NK-92 (cell line): Measurements from ENCODE around the gene GADD45G.

ENCODE experiments used
- DNase-seq: peaks from one replicate; lab custom pipeline; 2025; ENCODE audit not compliant: unreplicated experiment; lab: John Stamatoyannopoulos, UW

GADD45G gene, protein sequence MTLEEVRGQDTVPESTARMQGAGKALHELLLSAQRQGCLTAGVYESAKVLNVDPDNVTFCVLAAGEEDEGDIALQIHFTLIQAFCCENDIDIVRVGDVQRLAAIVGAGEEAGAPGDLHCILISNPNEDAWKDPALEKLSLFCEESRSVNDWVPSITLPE

DNA sequence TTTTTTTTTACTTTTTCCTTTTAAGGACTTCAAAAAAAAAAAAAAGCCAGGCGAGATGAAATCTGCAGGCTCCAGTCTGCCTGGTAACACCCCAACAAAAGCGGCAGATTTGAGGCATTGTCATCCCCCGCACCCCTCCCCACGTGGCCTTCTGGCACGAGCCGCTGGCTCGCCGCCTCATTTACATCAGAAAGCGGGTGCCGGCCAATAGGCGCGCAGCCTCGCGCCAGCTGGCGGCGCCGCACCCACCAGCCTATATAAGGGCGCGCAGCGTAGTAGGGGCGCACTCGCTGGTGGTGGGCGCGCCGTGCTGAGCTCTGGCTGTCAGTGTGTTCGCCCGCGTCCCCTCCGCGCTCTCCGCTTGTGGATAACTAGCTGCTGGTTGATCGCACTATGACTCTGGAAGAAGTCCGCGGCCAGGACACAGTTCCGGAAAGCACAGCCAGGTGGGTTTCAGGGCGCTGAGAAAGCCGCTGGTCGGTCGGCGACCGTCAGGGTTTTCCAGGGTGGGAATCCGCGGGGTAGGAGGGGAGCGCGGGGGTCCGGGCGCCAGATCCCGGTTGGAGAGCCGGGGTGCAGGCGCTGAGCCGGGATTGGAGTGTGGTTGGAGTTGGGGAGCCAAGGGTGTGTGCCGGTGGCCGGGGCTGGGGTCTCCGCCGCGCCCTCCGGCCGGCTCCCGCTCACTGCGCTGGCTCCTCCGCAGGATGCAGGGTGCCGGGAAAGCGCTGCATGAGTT, at the start of gene GADD45G:
GADD45G (plus strand) TSS at position 284 of the 736 bp plus-strand sequence; CDS start at position 394, 110 bp downstream.
- DNase-seq, result no peak

DNA sequence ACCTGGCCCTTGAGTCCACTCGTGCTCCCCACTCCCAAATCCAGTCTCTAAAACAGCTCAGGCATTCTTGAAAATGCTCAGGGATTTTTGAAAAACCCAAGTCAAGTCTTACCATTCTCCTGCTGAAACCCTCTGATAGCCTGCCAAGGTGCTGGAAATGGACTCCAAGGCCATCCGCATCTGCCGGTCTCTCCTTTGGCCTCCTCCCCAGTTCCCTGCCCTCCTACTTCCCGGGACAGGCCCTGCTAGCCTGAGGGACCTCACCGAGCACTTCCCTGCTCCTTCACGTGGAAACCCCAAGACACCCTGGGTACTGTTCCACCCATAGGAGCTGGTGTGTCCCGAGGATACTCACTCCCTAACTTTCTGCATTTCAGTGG, 49.8 kb upstream of the GADD45G start:
- no peak for DNase-seq

DNA sequence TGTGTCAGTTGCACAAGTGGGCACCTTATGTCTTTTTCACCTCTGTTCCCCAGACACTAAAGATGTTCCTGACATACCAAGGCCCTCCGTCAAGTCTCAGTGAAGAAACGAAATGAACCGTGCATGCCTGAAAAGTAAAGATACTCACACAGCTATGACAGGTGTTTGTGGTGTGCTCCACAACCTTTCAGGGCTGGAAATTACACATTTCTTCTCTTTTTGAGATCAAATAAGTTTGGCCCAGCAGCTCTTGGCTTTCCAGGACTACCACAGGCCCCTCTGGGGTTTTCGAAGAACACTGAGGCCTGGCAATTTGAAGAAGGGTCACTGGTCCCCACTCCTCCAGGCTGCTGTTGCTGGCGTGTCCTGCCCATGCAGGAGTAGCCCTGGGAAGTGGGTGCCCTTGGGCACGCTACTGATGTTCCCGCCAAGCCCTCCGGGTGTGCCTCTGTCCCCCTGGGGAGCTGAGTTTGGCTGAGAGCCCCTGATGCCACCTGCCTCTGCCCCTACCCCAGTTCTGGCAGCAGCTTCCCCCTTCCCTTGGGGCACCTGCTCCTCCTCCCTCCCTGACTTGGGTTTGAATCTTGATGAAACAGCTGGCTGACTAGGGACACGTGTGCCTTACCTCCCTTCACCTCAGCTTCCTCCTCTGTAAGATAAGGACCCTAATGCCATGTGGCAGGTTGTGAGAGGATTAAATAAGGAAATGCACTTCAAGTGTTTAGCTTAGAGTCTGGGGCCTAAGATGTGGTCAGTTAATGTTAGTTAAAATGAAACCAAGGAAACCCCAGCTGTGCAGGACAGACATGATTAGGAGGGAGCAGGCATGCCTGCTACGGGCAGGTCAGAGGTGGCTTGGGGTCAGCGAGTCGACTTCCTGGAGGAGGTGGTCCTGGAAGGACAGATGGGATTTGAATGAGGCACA, 49.1 kb upstream of the GADD45G start:
- DNase-seq, result no peak

DNA sequence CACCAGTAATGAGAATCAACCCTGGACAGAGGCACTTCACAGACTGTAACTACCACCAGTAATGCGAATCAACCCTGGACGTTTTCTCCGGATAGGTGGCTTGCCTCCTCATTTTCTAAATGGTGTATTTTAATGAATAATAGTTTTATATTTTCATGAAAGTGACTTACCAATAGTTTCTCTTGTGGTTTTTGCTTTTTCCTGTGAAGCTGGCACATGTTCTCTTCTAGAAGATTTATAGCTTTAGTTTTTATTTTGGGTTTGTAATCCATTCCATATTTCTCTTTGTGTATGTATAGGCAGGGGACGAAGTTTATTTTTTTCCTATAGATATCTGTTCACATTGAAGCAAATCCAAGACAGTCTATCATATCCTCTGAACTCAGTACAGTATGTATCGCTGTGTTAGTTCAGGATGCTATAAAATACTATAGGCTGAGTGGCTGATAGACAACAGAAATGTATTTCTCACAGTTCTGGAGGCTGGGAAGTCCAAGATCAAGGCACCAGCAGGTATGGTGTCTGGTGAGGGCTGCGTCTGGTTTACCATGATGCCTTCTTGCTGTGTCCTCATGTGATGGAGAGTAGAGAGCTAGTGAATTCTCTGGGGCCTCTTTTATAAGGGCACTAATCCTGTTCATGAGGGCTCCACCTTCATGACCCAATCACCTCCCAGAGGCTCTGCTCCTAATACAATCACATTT, 46.5 kb upstream of the GADD45G start:
- no peak for DNase-seq

DNA sequence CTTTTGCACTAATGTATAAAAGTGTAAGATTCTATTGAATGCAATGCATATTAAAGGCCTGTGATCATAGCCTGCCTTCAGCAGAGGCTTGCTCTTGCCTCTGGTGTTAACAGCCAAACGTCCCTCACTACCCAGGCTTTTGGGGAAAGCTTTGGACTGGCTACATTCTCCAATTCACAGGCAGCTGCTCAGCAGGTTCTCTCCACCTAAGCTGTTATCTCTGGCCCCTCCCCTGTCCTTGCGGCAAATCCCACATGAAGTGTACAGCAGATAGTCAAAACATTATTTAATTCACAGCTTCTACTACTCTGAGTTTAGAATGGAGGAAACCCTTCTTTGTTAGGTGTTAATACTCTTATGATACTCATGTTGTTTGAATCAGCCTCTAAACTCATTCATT, 45.9 kb upstream of the GADD45G start:
- no peak for DNase-seq

DNA sequence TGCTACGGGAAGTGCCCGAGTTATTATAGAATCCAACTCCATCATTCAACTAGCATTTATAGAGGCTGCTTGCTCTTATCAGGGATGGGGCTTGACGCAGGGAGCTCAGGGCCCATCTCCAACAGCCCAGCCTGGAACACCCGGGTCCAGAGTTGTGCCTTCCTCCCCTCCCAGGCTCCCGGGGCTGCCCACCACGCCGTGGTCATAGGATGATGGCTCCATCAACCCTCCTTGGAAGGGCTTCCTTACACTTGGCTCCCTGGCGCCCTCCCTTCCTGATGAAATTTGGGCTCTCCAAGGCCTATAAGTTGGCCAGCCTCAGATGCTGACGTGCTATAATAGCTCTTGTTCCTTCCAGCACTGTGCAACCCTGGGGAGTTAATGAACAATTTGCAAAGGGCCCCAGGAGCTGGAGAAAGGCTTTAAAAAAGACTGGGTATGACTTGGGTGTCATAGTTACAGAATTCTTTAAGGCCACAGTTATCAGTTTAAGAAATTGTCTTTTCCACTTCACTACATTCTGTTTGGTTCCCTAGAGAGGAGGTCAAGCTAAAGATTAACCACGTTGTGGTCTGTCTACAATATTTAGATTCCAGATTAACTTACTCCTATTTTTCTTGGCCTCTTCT, 42.5 kb upstream of the GADD45G start:
- DNase-seq, result no peak

DNA sequence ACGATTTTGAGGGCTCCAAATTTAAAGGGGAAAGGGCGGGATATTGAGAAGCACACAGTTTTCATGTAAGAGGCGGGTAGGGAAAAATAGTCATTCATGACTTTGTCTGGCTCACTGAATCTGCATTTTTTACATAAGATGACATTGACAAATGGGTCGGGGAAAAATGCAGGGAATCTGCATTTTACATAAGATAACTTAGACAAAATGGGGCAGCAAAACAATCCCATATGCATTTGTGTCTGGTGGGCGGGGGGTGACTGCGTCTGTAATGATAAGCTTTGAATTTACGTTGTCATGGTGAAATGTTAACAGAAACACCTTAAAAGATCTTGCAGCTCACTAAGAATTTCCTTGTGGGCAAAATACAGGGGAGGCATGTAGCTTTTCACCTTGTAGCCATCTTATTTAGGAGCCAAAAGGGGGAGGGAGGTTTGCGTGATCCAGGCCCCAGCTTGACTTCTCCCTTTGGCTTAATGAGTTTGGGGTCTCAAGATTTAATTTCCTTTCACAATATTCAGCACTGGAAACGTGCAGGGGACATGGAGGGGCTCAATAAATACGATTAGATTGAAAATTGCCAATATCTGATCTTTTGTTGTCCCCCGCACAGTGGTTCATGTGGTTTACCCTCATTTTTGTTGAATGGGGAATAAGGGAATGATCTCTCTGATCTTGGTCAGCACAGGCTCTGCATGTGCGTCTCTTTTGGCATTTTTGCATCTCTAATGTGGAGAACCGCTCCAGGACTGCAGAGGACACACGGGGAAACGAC, 41.1 kb upstream of the GADD45G start:
- no peak for DNase-seq

DNA sequence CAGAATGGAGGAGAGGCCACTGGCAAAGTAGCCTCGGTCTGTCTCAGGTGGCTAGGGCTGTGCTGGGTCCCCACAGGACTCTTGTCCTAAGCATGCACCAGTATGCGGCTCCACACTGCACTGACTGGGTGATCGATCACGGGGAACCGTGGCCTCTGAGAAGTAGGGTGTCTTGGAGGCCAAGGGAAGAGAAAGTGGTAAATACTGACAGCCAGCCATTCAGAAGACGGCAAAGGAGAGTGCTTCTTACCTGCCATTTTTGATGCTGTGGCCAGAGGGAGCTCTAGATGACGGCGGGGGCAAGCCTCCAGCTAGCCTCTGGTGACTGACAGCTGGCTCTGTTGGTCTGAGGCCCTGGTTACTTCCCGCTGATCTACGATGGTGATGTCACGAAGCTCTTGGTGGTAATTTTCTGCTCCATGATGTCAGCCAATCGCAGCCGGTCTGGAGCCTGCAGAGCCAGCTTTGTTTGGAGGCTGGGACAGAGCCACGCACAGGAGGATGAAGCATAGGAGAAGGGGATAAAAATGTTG, 40.4 kb upstream of the GADD45G start:
- no peak for DNase-seq

DNA sequence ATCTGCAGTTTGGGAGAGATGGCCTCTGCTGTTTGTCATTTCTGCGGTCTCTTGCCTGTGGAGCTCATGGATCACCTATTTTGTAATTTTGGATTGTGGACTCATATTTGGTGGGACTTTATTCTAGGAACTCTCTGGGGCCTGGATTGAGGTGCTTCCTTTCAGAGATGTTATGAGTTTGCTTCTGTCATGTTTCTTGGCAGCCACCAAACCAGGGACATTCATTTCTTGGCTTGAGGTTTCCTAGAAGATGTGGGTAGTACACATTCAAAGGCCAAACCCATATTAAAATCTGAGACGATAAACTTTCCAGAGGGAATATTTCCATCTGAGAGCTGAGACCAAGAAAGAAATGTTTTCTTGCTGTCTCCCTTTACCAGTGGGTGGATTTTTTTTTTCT, 37.2 kb upstream of the GADD45G start:
- DNase-seq, result no peak

DNA sequence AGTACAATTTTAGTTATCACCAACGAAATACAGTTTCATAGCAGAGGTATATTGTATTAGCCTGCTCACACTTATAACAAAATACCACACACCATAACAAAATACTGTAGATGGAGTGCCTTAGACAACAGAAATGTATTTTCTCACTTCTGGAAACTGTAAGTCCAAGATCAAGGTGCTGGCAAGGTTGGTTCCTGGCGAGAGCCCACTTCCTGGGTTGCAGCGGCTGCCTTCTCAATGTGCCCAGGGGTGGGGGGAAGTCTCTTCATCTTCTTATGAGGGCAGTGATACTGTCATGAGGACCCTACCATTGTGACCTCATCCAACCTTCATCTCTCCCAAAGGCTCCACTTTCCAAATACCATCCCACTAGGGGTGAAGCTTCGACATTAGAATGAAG, 30.5 kb upstream of the GADD45G start:
- DNase-seq, result no peak

DNA sequence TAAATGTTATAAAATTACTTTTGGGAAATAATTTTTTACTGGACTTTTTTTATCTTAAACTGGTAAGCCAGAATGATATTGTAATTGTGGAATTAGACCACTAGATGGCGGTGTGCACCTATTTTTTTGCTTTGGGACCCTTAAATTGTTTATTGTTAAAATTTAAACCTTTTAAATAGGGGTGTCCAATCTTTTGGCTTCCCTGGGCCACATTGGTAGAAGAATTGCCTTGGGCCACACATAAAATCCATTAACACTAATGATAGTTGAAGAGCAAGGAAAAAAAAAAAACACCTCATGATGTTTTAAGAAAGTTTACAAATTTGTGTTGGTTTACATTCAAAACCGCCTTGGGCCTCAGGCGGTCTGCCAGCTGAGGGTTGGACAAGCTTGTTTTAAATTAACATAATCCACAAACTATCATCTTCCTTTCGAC, 28.4 kb upstream of the GADD45G start:
- DNase-seq, result no peak

DNA sequence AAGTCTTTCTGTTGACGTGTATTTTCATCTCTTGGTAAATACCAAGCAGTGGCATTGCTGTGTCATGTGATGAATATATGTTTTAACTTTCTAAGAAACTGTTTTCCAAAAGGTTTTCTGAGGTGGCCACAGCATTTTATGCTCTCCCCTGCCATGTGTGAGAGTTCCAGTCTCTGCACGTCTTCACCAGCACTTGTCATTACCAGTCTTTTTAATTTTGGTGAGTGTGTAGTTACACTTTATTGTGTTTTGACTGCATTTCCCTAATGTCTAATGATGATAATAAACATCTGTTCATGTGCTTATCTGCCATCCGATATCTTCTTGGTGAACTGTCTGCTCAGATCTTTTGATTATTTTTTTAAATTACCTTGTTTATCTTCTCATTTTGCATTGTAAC, 27.4 kb upstream of the GADD45G start:
- no peak for DNase-seq

DNA sequence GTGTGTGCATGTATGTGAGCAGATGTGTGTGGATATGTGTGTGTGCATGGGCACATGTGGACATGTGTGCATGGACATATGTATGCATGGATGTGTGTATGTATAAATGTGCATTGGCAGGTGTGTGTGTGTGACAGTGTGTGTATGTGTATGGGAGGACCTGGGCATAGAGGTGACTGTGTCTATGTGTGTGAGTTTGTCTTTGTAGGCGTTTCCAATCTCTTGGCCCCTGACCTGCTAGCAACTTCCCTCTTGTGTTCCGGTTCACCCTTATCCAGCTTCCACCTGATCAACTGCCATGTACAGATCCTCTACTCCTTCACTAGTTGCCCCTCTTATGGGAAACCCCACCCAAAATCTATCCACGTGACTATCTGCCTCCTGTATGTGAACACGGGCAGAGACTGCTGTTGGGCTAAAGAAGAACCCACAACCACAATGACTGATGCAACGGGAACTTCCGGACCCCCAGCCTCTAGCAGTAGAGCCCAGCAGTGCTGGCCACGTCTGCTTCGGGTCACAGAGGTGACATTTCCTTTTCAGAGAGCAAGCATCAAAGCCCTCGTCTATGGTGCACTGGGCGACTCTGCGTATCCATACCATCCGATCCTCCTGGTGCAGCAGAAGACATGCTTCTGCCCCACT, 24.9 kb upstream of the GADD45G start:
- DNase-seq, result no peak

DNA sequence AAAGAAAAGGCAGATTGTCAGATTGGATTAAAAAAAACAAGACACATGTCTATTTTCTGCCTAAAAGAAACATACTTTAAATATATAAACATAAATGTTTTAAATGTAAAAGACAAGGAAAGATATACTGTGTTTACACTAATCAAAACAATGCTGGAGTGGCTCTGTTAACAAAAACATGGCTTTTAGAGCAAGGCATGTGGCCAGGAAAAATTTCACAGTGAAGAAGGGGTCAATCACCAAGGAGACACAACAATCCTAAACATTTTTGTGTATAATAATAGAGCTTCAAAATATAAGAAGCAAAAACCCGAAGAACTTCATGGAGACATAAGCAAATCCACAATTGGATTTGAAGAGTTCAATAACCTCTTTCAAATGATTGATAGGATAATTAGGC, 18.5 kb upstream of the GADD45G start:
- DNase-seq, result no peak

DNA sequence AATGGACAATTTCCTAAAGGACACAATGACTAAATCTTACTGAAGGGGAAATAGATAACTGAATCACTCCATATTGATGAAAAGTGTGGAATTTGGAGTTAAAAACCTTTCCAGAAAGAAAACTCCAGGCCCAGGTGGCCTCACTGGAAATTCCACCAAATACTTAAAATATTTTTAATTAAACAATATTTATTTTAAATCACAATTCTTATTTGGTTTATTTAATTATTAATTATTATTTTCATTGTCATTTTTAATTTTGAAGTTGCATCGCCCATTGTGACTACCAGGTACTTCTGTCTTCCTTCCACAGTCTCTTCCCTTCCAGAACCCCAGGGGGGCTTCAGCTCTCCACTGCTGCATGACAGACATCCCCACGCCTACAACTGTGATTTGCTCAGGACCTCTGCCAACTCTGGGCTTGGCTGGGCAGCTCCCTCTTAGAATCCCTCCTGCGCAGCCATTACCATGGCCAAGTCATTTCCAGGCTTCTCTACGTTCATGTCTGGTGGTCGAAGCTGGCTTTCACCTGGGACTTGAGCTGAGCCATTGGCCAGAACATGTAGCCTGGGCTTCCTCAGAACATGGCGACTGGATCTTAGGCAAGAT, 16.4 kb upstream of the GADD45G start:
- no peak for DNase-seq

DNA sequence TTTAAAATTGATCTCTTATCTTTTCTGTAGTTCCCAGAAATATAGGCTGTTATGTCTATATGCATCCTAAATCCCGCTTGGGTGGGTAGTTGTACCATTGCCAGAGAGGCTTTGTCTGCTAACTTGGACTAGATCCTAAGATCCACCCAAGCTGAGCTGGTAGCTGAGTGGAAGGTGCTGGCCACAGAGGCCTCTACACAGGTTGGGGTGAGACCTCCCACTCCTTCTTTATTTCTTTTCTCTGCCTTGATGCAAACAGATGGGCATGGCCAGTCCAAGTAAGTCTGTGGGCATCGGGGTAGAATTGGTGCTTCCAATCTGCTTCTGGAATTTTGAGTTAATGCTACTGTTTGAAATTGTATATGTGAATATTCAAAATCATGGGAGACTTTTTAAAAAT, 14.4 kb upstream of the GADD45G start:
- no peak for DNase-seq

DNA sequence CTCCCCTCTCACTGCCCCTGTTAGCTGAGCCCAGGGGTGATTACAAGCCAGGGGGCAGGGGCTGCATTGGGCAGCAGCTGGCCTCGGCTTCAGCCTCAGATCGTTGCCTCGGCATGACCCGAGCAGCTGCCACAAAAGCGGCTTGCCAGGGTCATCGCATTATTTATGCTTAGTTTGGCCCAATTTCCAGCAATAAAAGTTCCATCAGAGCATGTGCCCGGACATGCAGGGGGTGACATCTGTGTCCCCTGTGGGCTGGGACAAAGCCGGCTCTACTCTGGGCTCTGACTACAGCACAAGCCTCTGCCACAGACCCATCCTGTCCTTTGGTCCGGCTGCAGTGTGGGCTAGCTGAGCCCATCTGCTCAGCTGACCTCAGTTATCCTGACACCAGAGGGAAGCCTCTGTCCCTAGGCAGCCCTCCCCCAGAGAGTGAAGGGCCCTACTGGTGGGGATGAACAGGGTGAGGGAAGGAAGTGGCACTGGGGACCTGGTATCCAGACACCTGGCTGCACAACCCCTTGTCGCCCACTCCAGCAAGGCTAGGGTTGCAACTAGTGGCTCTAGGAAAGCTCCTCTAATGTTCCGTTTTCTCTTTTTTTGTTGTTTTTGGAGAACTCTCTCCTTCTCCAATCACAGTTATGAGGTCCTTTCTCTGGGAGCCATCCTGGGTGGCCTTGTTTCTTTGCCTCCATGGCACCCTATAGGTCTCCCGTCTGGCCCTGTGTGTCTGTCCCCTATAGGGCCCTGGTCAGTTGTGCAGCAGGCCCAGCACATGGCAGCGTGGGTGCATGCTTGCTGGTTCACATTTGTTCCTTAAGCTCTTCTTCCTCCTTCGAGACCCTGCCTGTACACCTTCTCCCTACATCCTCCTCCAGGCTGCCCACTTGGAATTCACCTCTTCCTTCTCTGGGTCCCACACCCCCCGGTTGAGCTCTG, 13.3 kb upstream of the GADD45G start:
- DNase-seq, result no peak
